Measurements from ENCODE around the gene SEMA5A.

The SEMA5A gene

GRCh38 chr5:9318031-9318430 is 227.8 kb downstream of the SEMA5A start:
- DNase-seq, result no peak

- DNase-seq, result no peak
Observed at GRCh38 chr5:9316733-9317132, 229.1 kb downstream of the SEMA5A start.

DNA sequence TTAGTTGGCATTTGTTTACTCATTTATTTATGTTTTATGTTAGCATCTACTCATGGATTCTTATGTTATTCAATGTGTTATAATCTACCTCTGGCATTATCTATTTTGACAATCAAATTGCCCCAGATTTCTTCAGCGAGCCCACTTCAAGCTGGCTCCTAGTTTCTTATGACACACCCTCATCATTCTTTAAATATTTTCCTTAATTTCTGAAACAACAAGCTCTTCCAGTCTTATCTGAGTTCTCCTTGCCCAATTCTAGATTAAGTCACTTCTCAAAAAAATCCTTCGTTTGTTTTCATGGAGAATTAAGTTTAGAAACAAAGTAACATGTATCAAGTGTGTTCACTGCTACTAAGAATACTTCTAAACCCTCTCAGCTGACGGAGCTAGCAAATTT is 229.8 kb downstream of the SEMA5A start:
- DNase-seq, result no peak

DNA sequence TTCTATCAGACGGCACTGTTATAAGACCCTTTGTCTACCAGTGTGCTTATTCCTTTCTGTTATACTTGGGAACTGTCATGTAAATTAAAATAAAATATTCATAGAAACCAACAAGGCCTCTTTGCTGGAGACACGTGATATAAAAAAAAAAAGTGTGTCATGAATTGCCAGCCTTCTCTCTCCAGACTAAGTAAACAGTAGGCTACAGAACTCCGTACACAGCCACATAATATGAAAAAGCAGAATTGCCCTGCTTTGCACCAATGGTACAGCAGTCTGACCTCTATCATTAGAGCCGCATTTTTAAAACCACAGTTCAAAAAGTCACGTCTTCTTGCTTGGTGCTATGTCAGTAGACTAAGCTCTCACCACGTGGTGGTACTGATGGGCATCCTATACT is 231.3 kb downstream of the SEMA5A start:
- no peak for DNase-seq

- DNase-seq, result no peak
Observed at GRCh38 chr5:9313751-9314150, 232.1 kb downstream of the SEMA5A start.

- DNase-seq, result no peak
Observed at GRCh38 chr5:9307150-9307549, 238.7 kb downstream of the SEMA5A start.

DNA sequence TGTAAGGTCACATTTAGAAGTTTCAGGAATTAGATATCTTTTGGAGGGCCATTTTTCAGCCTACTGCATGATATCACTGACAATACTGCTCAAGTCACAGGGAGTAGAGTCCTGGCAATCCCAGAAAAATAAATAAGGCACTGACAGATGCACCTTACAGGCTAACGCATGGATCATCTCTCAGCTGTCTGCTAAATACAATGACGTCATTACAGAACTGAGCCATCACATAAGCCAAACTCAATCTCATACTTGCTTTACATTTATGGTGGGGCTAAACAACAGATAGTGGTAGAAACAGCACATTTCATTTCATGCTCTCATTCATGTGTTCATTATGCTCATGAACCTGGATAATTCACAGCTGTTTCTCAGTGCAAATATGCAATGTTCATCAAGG is 243.7 kb downstream of the SEMA5A start:
- no peak for DNase-seq

DNA sequence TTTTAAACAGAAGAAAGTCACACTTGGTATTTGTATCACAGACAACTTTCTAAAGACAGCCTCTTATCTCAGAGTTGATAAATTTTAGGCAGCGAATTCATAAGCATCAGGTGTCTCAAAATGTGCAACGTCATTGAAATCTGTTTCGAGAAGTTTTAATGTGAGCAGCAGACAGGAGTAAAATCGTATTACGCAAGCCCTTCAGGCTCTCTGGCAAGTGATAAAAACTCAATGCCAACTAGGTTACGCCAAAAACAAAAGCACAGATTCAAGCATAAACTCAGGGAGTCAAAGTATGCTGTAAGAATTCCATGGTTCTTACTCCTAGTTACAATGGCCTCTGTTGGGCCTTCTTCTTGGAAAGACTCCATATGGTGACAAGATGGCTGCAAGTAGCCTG is 244.7 kb downstream of the SEMA5A start:
- DNase-seq, result no peak

GRCh38 chr5:9297134-9297533 is 248.7 kb downstream of the SEMA5A start:
- DNase-seq, result no peak

- no peak for DNase-seq
Observed at GRCh38 chr5:9295466-9295801, 250.4 kb downstream of the SEMA5A start.

GRCh38 chr5:9294793-9295465 is 250.9 kb downstream of the SEMA5A start:
- DNase-seq, result no peak

DNA sequence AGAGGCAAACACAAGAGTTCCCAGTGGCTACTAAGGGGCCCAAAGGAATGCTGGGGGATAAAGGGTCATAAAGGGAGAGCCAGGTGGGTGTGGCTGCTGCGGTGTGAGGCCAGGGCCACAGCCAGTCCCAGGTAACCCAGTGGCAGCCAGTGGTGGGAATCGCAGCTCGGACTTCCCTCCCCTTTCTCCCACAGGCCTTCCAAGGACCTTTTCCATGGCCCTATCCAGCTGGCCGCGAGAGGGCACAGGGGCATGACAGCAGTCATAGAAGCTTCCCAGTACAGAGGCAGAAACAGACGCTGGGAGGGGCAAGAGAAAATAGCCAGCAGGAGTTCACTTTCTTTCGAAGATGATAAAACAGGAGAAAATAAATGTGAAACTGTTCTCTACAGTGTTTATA is 257.6 kb downstream of the SEMA5A start:
- DNase-seq, result no peak

DNA sequence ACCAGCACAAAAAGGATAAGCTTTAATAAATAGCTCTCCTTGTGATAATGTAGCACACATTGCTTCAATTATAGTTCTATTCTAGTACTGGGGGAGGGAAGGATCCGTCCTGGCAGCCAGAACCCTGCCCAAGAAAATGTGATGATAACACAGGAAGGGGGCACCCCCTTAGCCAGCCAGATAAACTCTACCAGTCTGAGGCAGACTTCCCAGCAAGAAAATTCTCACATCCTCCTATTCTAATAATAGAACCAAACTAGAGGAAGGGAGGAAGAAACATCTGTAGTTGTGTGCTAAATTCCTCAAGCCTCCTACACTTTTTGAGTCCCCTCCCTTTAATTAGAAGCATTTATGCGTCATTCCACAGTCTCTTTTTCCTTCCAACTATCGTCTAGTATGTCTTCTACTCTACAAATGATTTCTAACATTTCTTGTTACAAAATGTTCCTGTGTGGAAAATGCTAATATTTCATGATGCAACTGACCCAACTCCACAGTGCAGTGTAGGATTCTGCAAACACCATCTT is 261.0 kb downstream of the SEMA5A start:
- no peak for DNase-seq

DNA sequence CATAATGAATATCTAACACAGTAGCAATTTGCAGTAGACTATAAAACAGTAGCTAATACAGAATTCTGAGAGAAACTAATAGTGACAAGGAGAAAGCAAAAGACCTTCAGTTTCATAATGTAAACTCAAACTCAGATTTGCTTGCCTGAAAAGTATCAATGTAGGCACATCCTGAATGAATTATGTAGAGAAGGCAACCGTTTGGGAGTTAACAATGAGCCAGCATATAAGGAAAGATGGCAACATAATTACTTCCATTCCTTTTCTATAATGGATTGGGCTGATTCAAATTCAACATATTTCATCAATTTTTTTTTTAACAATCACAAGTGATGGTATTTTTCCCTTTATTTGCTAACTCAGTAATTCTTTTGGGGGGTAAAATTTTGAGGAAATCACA is 261.6 kb downstream of the SEMA5A start:
- no peak for DNase-seq

GRCh38 chr5:9283473-9283872 is 262.4 kb downstream of the SEMA5A start:
- no peak for DNase-seq

- no peak for DNase-seq
Observed at GRCh38 chr5:9283021-9283420, 262.9 kb downstream of the SEMA5A start.

DNA sequence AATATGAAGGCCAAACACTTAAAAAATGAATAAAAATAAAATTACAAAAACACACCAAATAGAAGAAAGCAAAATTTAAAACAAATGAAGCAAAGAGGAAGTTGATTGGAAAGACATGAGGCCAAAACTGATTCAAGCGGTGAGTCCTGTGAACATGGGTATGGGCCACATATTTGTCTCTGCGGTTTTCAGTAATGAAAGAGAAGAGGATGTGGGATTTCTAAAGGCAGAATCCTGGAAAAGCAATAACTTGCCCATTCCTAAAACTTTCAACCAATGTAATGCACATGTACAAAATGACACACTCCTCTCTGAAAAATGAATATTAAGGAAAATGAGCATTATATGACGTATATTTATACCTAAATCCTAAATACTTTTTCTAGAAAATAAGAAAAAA is 263.7 kb downstream of the SEMA5A start:
- DNase-seq, result no peak

DNA sequence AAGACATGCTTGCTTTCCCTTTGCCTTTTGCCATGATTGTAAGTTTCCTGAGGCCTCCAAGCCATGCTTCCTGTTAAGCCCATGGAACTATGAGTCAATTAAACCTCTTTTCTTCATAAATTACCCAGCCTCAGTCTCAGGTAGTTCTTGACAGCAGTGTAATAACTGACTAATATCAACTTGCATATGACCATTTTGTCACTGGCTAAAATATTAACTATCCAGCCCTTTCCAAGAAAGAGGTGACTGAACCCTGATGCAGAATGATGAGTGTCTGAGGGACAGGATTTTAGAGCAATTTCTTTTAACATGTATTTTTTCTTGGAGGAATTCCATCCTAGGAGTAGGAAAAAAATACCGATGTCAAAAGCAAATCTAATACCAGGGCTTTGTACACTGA is 266.1 kb downstream of the SEMA5A start:
- no peak for DNase-seq

DNA sequence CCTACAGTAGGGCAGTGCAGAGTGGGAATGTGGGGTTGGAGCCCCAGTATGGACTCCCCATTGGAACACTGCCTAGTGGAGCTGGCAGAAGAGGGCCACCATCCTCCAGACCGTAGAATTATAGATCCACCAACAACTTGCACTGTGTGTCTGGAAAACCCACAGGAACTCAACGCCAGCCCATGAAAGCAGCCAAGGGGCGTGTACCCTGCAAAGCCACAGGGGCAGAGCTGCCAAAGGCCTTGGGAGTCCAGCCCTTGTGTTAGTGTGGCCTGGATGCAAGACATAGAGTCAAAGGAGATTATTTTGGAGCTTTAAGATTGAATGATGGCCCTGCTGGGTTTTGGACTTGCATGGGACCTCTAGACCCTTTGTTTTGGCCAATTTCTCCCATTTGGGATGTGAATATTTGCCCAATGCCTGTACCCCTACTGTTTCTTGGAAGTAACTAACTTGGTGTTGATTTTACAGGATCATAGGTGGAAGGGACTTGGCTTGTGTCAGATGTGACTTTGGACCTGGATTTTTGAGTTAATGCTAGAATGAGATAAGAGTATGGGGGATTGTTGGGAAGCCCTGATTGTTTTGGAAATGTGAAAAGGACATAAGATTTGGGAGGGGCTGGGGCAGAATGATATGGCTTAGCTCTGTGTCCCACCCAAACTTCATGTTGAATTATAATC is 266.8 kb downstream of the SEMA5A start:
- DNase-seq, result no peak

GRCh38 chr5:9269014-9269413 is 276.9 kb downstream of the SEMA5A start:
- no peak for DNase-seq

GRCh38 chr5:9268226-9268625 is 277.6 kb downstream of the SEMA5A start:
- no peak for DNase-seq

DNA sequence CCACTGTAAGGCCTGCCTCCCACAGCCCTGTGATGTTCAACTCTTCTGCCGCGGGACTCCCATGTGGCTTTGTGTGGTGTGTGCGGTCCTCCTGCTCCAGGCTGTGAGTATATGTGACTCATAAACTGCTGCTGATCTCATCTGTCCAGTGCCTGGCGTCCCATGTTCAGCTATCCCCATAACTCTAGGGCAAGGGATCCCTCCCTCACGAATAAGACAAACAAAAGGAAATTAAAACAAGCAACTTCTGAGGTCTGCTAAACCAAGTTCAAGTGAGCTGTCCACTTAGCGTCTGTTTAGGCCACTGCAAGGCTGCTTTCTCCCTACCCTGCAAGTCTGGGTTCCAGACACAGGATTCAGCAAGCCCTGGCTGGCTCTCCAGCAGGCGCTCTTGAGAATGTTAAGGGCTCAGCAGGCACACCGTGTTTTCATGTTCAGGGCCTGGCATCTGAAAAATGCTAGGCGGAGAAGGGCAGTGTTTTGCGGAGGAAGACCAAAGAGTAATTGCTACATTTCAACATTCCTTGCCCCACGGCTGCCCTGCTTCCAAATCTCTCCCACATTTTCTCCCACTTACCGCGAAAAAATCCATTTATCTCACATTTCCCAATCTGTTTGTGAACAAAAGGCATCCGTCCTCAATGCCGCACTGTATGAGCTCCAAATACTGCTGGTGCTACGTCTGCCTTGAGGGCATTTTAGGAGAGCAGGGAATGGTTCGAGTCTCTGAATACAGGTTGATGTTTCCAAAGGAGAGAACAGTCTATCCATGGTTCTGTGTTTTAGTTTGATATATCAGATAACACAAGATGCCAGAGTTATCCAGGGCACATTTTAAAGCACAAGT is 280.2 kb downstream of the SEMA5A start:
- DNase-seq, result no peak

- DNase-seq, result no peak
Observed at GRCh38 chr5:9264301-9264700, 281.6 kb downstream of the SEMA5A start.

DNA sequence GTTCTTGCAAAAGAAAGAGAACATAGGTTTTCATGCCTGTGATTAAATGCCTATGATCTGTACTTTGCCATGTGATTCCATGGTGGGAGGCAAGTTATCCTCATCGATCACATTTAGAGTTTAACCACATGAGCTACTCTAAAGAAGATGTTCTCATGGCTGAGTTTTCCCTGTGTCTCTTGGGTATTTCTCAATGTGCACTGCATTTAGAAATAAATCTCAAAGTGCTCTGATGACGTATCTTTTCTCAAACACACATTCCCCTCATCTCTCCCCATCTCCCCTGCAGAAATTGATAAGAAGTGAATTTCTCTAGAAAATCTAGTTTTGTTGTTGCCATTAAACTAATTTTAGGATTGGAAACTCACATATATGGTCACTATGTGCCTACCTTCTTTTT is 282.2 kb downstream of the SEMA5A start:
- no peak for DNase-seq

All from NCI-H1417 treated with DMSO at 0.1 percent for 48 hours (cell line).